BLaER1 treated with 17β-estradiol and CSF1 and Interleukin-3, amounts not matched to agents 10 nM and 100 nM (cell line): ENCODE data around the gene SRGAP3.

Experiments
- H3K27ac ChIP-seq, 11 experiments: shearing (Covaris generic); formaldehyde crosslinking; 2 replicates each; pipeline ENCODE4 v1.8.1; 2022
- H3K27me3 ChIP-seq, 11 experiments: shearing (Covaris generic); formaldehyde crosslinking; 2 replicates each; pipeline ENCODE4 v1.8.1; 2022
- H3K36me3 ChIP-seq, 11 experiments: shearing (Covaris generic); formaldehyde crosslinking; 2 replicates each; pipeline ENCODE4 v1.8.1; 2022
- H3K4me1 ChIP-seq, 10 experiments: shearing (Covaris generic); formaldehyde crosslinking; 2 replicates each; pipeline ENCODE4 v1.8.1; 2022
- H3K4me2 ChIP-seq, 11 experiments: shearing (Covaris generic); formaldehyde crosslinking; 2 replicates each; pipeline ENCODE4 v1.8.1; 2022
- H3K4me3 ChIP-seq, 10 experiments: shearing (Covaris generic); formaldehyde crosslinking; 2 replicates each; pipeline ENCODE4 v1.8.1; 2022
- H3K9ac ChIP-seq, 11 experiments: shearing (Covaris generic); formaldehyde crosslinking; 2 replicates each; pipeline ENCODE4 v1.8.1; 2022
- H3K9me3 ChIP-seq, 11 experiments: shearing (Covaris generic); formaldehyde crosslinking; replicated peaks in 1 of 11; 2 replicates each; pipeline ENCODE4 v1.8.1; 2022
- H4K20me1 ChIP-seq, 11 experiments: shearing (Covaris generic); formaldehyde crosslinking; 2 replicates each; pipeline ENCODE4 v1.8.1; 2022
- Cebpa-rat ChIP-seq, 11 experiments: shearing (Covaris generic); IDR thresholded peaks; 2 replicates each; pipeline ENCODE4 v1.8.1; 2022

SRGAP3 gene

GRCh38 chr3:8937064-8938020, 312.1 kb downstream of the SRGAP3 start:
- 0 out of 22 replicates have a peak, but pooled peaks cover 0 to 3% (median 0%) of the 10 kb centered on the region in 11 experiments for H4K20me1 ChIP-seq
- no peak overlapping the region for H3K27ac ChIP-seq
- peaks cover 41 to 99% (median 85%) of the 10 kb centered on the region in 11 experiments for H3K36me3 ChIP-seq
- H3K27me3 ChIP-seq, result no peaks in the 10 kb centered on the region
- H3K9ac ChIP-seq, result no peak overlapping the region
- H3K4me3 ChIP-seq, result no peak overlapping the region
- no peak for TF ChIP-seq Cebpa-rat (IDR thresholded peaks at IDR 0.05)
- peaks cover 0 to 2% (median 0%) of the 10 kb centered on the region in 11 experiments; a peak in 2 of 22 replicates for H3K9me3 ChIP-seq
- H3K4me1 ChIP-seq, result no peaks in the 10 kb centered on the region
- no peak overlapping the region for H3K4me2 ChIP-seq

DNA sequence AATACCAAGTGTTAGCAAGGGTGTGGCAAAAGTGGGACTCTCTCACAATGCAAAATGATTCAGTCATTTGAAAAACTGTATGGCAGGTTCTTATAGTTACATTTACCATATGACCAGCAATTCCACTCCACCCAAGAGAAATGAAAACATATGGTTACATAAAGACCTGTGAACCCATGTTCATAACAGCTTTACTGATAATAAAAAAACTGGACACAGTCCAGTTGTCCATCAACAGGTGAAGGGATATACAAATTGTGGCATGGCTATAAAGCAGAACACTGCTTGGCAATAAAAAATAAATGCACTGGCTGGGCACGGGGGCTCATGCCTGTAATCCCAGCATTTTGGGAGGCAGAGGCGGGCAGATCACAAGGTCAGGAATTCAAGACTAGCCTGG, 316.9 kb downstream of the SRGAP3 start:
- no peaks in the 10 kb centered on the region for H3K27me3 ChIP-seq

DNA sequence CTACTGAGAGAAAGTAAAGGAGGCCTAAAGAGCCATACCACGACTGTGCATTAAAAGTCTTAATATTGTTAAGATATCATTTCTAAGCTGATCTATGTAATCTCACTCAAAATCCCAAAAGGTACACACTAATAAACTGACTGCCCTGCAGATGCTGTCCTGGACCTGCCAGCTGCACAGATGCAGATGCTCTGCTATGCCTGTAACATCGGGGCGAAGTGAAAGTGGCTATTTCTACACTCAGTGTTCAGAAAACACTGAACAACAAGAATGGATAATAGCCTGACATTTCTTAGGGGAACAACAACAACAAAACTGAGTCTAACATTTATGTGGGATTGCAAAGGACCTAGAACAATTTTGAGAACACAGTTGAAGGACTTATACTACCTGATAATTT, 318.1 kb downstream of the SRGAP3 start:
- no peak for TF ChIP-seq Cebpa-rat (IDR thresholded peaks at IDR 0.05)
- Histone ChIP-seq H3K36me3 (peaks cover 16 to 63% (median 37%) of the 10 kb centered on the region in 11 experiments), H4K20me1 (peaks cover 0 to 5% (median 0%) of the 10 kb centered on the region in 11 experiments; a peak in 1 of 22 replicates), H3K9ac (no peak overlapping the region), H3K4me2 (no peak overlapping the region), H3K27me3 (no peaks in the 10 kb centered on the region), H3K4me3 (no peak overlapping the region), H3K9me3 (peaks cover 0 to 10% (median 0%) of the 10 kb centered on the region in 11 experiments; a peak in 6 of 22 replicates), H3K4me1 (no peaks in the 10 kb centered on the region), H3K27ac (no peak overlapping the region)

More for the DNA sequence above, 316.9 kb downstream of the SRGAP3 start:
- Histone ChIP-seq H3K4me3 (no peak overlapping the region), H4K20me1 (peaks cover 0 to 5% (median 0%) of the 10 kb centered on the region in 11 experiments; a peak in 1 of 22 replicates), H3K4me2 (no peak overlapping the region), H3K4me1 (no peaks in the 10 kb centered on the region), H3K9ac (no peak overlapping the region), H3K27ac (no peak overlapping the region), H3K36me3 (peaks cover 16 to 74% (median 46%) of the 10 kb centered on the region in 11 experiments), H3K9me3 (peaks cover 0 to 6% (median 0%) of the 10 kb centered on the region in 11 experiments; a peak in 6 of 22 replicates)
- no peak for TF ChIP-seq Cebpa-rat (IDR thresholded peaks at IDR 0.05)
